HepG2 (cell line): ENCODE measurements around the gene HNRNPA1L2. TPM values are rescaled to one million over a fixed set of nuclear protein-coding genes. Genes with fewer than 3 reads are reported as not detected.
"Not testable (repeated sequence)": the region's sequence is repeated elsewhere in the genome, so short reads cannot be mapped to it uniquely, and the experiment has no call there.

Source experiments
- ATAC-seq: fragments of 200-7000 bp; cut with Tn5 transposase; 3 replicates; pipeline ENCODE4 v1.9.1; 2020; ENCODE audit warnings: mild to moderate bottlenecking, moderate library complexity
- BruUV-seq: library from RNA; stranded (reverse); fragments of 400-500 nt; replicated peaks from 2 replicates; lab custom pipeline; 2021; lab: Mats Ljungman, UMichigan
- CTCF ChIA-PET: fragments of 300-600 bp; formaldehyde crosslinking; extraction: SDS; loops from one replicate; lab custom pipeline; 2021; ENCODE audit warnings: low total read pairs, inconsistent platforms, low intra/inter-chr PET ratio; lab: Yijun Ruan, JAX
- POLR2A ChIA-PET: fragments of 350-600 bp; sonication (Branson Sonifier 250); formaldehyde crosslinking; loops from one replicate; lab custom pipeline; 2020; ENCODE audit warnings: antibody characterized with exemption, inconsistent platforms; lab: Yijun Ruan, JAX
- DNase-seq: peaks from one replicate; pipeline ENCODE4 v3.0.0-alpha.2; 2015; ENCODE audit warnings: low spot score
- FAIRE-seq: peaks from 3 replicates; lab custom pipeline; 2011; peaks lifted over from hg19 to GRCh38; lab: Jason Lieb, UNC
- H2AFZ ChIP-seq: one replicate; pipeline ENCODE4 v1.6.1; 2011; ENCODE audit warnings: low read length, inconsistent platforms
- H3K27ac ChIP-seq: fragments of 300-600 bp; 3 replicates; pipeline ENCODE4 v1.8.0; 2011; ENCODE audit warnings: mixed run types, mild to moderate bottlenecking, mixed read lengths, low read length, inconsistent platforms; ENCODE audit not compliant: insufficient read depth; ENCODE audit errors: extremely low read length
- H3K27me3 ChIP-seq, 2 experiments: fragments of 200-600 bp in 1 of 2; 2 replicates in 1 of 2; 3 replicates in 1 of 2; pipeline versions ENCODE4 v1.6.0 to v1.8.0; 2011; ENCODE audit warnings: low read length in 2 of 2, mild to moderate bottlenecking in 2 of 2, moderate library complexity in 2 of 2, inconsistent platforms in 1 of 2; ENCODE audit not compliant: insufficient read depth in 2 of 2, control insufficient read depth in 1 of 2
- H3K36me3 ChIP-seq, 2 experiments: fragments of 200-600 bp in 1 of 2; replicated peaks in 1 of 2; 2 replicates in 1 of 2; 3 replicates in 1 of 2; pipeline versions ENCODE4 v1.5.1 to v1.8.0; 2011; ENCODE audit warnings: low read length in 2 of 2, inconsistent platforms in 1 of 2; ENCODE audit not compliant: insufficient read depth in 2 of 2, control insufficient read depth in 1 of 2
- H3K4me1 ChIP-seq: 2 replicates; pipeline ENCODE4 v1.5.1; 2012; ENCODE audit warnings: low read length, inconsistent platforms; ENCODE audit not compliant: insufficient read depth
- H3K4me2 ChIP-seq: 2 replicates; pipeline ENCODE4 v1.6.0; 2011; ENCODE audit warnings: low read depth, low read length, inconsistent platforms
- H3K4me3 ChIP-seq, 3 experiments: fragments of 200-600 bp in 1 of 3; sonication (generic), shearing (Covaris generic) in 1 of 3; replicated peaks in 1 of 3; 2 replicates each; pipeline ENCODE4 v1.5.1; 2011 to 2016; ENCODE audit warnings: low read length in 3 of 3, inconsistent platforms in 2 of 3, low read depth in 2 of 3, mild to moderate bottlenecking in 2 of 3, control low read depth in 1 of 3, mixed read lengths in 1 of 3; ENCODE audit not compliant: insufficient read depth in 1 of 3
- H3K79me2 ChIP-seq: one replicate; pipeline ENCODE4 v1.6.1; 2011; ENCODE audit warnings: low read length, inconsistent platforms; ENCODE audit not compliant: insufficient read depth
- H3K9ac ChIP-seq: 2 replicates; pipeline ENCODE4 v1.6.0; 2011; ENCODE audit warnings: mild to moderate bottlenecking, low read depth, low read length, inconsistent platforms; ENCODE audit not compliant: insufficient read depth
- H3K9me3 ChIP-seq: 2 replicates; pipeline ENCODE4 v1.5.1; 2012; ENCODE audit warnings: mild to moderate bottlenecking, low read length
- H4K20me1 ChIP-seq: 2 replicates; pipeline ENCODE4 v1.6.0; 2011; ENCODE audit warnings: inconsistent platforms, mild to moderate bottlenecking, low read length, moderate library complexity; ENCODE audit not compliant: insufficient read depth
- RAD21 ChIP-seq: fragments of 450-650 bp; formaldehyde crosslinking; IDR thresholded peaks from 2 replicates; pipeline ENCODE4 v1.5.0; 2020; ENCODE audit warnings: mild to moderate bottlenecking
- SMC3 ChIP-seq: IDR thresholded peaks from 2 replicates; pipeline ENCODE4 v1.6.1; 2011; ENCODE audit warnings: low read length, improper control_type of control experiment
- STAG1 ChIP-seq: sonication (generic); formaldehyde crosslinking; IDR thresholded peaks from 2 replicates; pipeline ENCODE4 v1.4.0; 2020; ENCODE audit warnings: missing genetic modification reagents
- TEAD3 ChIP-seq: optimal IDR thresholded peaks from 2 replicates; pipeline ENCODE3; 2016; ENCODE audit warnings: borderline replicate concordance
- ZMYM3 ChIP-seq: sonication (generic); formaldehyde crosslinking; IDR thresholded peaks from 2 replicates; pipeline ENCODE4 v1.5.1; 2020; ENCODE audit warnings: mild to moderate bottlenecking, missing genetic modification reagents
- WGBS: methylation state at CpG from one replicate; pipeline ENCODE4 v1.1.6; 2017; ENCODE audit warnings: low lambda C conversion rate; 5-methylcytosine and 5-hydroxymethylcytosine counted together
- in situ Hi-C: cut with HindIII; loops from 2 replicates; pipeline ENCODE4 v1.10.0; 2017; ENCODE audit warnings: low pct_unique_long_range_greater_than_20kb; ENCODE audit not compliant: extremely low pct_ligation_motif_present
- intact Hi-C: fragments of 100-400 bp; cut with micrococcal nuclease; formaldehyde crosslinking; loops from one replicate; pipeline ENCODE4 v1.10.0; 2022; ENCODE audit not compliant: unreplicated experiment
- polyA plus RNA-seq, 8 experiments: library from polyadenylated mRNA; depleted of rRNA in 3 of 8; stranded (reverse) in 7 of 8; unstranded in 1 of 8; fragments of >200 nt; fragmentation: Illumina TruSeq in 4 of 8; extraction: Trizol in 4 of 8; gene quantifications; 2 replicates each; pipeline versions ENCODE4 v1.2.1 to v1.2.3, GENCODE V29; 2011 to 2016; ENCODE audit warnings: low read depth in 4 of 8, missing spikeins in 1 of 8, mixed read lengths in 1 of 8; ENCODE audit not compliant: insufficient read depth in 1 of 8
- total RNA-seq, 5 experiments: library from RNA; depleted of rRNA; stranded (reverse); fragments of >200 nt; fragmentation: Illumina TruSeq; extraction: Trizol; gene quantifications; 2 replicates each; pipeline ENCODE4 v1.2.3, GENCODE V29; 2016; ENCODE audit warnings: low read depth in 1 of 5
- TF ChIP-seq, protein P1 (sequence below): sonication (generic); formaldehyde crosslinking; IDR thresholded peaks from 2 replicates; pipeline ENCODE4 v1.5.0; 2020; ENCODE audit warnings: mild to moderate bottlenecking, missing genetic modification reagents, moderate library complexity

HNRNPA1L2 gene
- total and polyA plus RNA-seq, 2 of the 13 experiments (the other 11 are each of a cell fraction or from before 2014, with no cell fraction given): 3.6 to 7.1 TPM

DNA sequence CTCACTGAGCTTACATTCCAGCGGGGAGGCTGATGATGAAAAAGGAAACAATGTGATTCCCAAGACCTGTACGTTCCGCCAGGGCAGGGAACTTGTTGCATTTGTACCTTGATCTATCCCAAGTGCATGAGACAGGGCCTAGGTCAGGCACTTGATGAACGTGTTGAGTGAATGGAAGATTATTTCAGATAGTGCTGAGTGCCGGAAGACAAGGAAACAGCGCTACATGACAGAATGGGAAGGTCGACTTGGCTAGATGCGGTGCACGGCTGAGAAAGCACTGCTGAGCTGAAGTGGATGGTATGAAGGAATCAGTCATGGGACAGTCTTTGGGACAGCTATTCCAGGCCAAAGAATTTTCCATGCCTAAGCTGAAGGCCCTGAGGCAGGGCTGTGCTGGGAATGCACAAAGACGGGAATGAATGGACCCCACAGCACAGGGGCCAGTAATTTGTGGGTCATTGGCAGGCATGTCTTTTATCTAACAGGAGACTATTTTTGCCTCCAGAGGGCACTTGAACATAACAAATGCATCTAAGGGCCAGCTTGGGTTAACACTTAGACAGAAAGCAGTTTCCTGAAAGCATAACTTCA, 33.1 kb upstream of the HNRNPA1L2 start:
- H3K4me2 ChIP-seq: peak overlapping the region; percentile 70
- WGBS: 20% methylated on average over 10 of the region's 10 CpGs
- peaks cover 14% of the 10 kb centered on the region for H3K4me1 ChIP-seq
- FAIRE-seq: peak; percentile 64
- not testable (repeated sequence) for H2AFZ ChIP-seq, H4K20me1 ChIP-seq
- ChIA-PET CTCF (interaction anchor here (0.8 to 2.0 kb wide), 2 partner anchors 201 to 359 kb away, joined by 3 to 14 read pairs; no protein-coding TSS in a partner anchor), POLR2A (interaction anchor here (0.7 to 3.5 kb wide), 3 partner anchors 8 to 359 kb away, joined by 3 to 10 read pairs (median 8); partner anchors contain the start of gene SUGT1)
- intact Hi-C loops: loop anchor here (1.0 to 5.0 kb wide), 3 partner anchors 200 to 543 kb away; no protein-coding TSS in a partner anchor
- TF ChIP-seq TEAD3 (CRISPR knock-in tag) (peak; percentile 30), STAG1 (peak; percentile 80), RAD21 (CRISPR knock-in tag) (peak; percentile 68), ZMYM3 (CRISPR knock-in tag) (0 out of 2 replicates have a peak, but pooled peaks have one; percentile 25), SMC3 (peak; percentile 66; the same call in 1 of the 2 replicates)
- TF ChIP-seq, protein P1, sequence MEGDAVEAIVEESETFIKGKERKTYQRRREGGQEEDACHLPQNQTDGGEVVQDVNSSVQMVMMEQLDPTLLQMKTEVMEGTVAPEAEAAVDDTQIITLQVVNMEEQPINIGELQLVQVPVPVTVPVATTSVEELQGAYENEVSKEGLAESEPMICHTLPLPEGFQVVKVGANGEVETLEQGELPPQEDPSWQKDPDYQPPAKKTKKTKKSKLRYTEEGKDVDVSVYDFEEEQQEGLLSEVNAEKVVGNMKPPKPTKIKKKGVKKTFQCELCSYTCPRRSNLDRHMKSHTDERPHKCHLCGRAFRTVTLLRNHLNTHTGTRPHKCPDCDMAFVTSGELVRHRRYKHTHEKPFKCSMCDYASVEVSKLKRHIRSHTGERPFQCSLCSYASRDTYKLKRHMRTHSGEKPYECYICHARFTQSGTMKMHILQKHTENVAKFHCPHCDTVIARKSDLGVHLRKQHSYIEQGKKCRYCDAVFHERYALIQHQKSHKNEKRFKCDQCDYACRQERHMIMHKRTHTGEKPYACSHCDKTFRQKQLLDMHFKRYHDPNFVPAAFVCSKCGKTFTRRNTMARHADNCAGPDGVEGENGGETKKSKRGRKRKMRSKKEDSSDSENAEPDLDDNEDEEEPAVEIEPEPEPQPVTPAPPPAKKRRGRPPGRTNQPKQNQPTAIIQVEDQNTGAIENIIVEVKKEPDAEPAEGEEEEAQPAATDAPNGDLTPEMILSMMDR (CRISPR knock-in tag): peak; percentile 75
- TF ChIP-seq, all 625 proteins: peak for 6; not testable (repeated sequence) for 619
- Histone ChIP-seq H3K4me3 (peak overlapping the region in 1 of 3 experiments; percentile 17; a peak in 2 of 6 replicates), H3K9ac (peak overlapping the region; percentile 21; the same call in 1 of the 2 replicates)
- not testable (repeated sequence) for H3K36me3 ChIP-seq, H3K79me2 ChIP-seq, H3K9me3 ChIP-seq, BruUV-seq, H3K27ac ChIP-seq, H3K27me3 ChIP-seq
- peak; percentile 66 for DNase-seq
- ATAC-seq: peak; percentile 93
- in situ Hi-C loops: loop anchor here (25.0 kb wide), 1 partner anchor 528 kb away; no protein-coding TSS in a partner anchor

- ATAC-seq, H2AFZ ChIP-seq, H3K9ac ChIP-seq, intact Hi-C loops, H3K4me2 ChIP-seq, POLR2A ChIA-PET, H3K27me3 ChIP-seq, H3K36me3 ChIP-seq, H3K27ac ChIP-seq, H3K79me2 ChIP-seq, H3K9me3 ChIP-seq, H4K20me1 ChIP-seq, H3K4me3 ChIP-seq, FAIRE-seq, DNase-seq, BruUV-seq: not testable (repeated sequence)
- WGBS: 80% methylated on average over 5 of the region's 5 CpGs
- peaks cover 14% of the 10 kb centered on the region for H3K4me1 ChIP-seq
- CTCF ChIA-PET: interaction anchor here (2.0 kb wide), 1 partner anchor 358 kb away, joined by 14 read pairs; no protein-coding TSS in a partner anchor
- in situ Hi-C loops: loop anchor here (10.0 to 25.0 kb wide), 2 partner anchors 195 to 527 kb away; no protein-coding TSS in a partner anchor
Observed at GRCh38 chr13:52610158-52610557, 32.1 kb upstream of the HNRNPA1L2 start.
